ENCODE results near the gene PTEN.
"Not testable (repeated sequence)": the region's sequence is repeated elsewhere in the genome, so short reads cannot be mapped to it uniquely, and the experiment has no call there.

PTEN gene

DNA sequence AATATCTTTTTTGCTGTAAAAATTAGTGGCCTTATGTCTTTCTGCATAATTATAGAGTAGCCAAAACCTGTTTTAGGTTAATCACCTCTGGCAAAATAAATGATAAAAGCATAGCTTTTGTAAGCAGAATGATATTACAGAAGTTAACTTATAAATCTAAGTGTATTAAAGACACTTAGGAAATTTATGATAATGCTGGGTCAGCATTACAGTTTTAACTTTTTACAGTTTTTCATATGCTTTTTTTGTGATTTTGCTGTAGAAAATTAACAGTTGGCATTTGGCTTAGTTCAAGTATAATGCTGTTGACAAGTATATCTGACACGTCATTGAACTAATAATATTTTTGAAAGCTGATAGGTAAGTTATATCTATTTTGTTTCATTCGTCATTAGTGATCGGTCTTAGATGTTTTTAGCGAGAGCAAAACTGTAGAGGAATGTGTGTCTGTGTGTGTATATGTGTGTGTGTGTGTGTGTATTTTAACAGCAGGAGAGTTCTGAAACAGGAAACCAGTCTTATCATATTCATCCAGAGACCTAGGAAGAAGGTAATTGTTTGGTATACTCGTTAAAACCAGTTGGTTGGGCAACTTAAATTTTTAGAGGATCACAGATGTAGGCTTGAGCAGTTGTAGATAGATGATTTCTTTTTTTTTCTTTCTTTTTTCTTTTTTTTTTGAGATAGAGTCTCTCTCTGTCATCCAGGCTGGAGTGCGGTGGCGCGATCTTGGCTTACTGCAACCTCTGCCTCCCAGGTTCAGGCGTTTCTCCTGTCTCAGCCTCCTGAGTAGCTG lies 15.4 kb downstream of the PTEN start:
- H2BK120ac ChIP-seq (ENCODE audit: low read depth, low read length) = no peak overlapping the region
- no CpG with 5 or more reads among the region's 9 CpGs for WGBS (ENCODE audit: extremely low coverage, insufficient coverage, low lambda C conversion rate)
- no peak overlapping the region for H3K18ac ChIP-seq (ENCODE audit: low read length)
- peak; percentile 22 for DNase-seq
- H3K4me3 ChIP-seq (ENCODE audit: low read length) = no peak overlapping the region
- no peak overlapping the region for H3K4me2 ChIP-seq (ENCODE audit: low read length)
- no peaks in the 10 kb centered on the region for H3K79me2 ChIP-seq (ENCODE audit: control insufficient read depth, insufficient read depth, low read length)
- H2BK5ac ChIP-seq (ENCODE audit: low read length) = no peak overlapping the region
- no peak overlapping the region for H2BK15ac ChIP-seq (replicated peaks; ENCODE audit: low read depth)
- no peaks in the 10 kb centered on the region for H3K79me1 ChIP-seq (ENCODE audit: low read length)
- H4K8ac ChIP-seq (ENCODE audit: low read depth, low read length) = no peak overlapping the region
- no peak overlapping the region for H4K5ac ChIP-seq (ENCODE audit: low read length)
- no peaks in the 10 kb centered on the region for H3K4me1 ChIP-seq (ENCODE audit: control insufficient read depth, low read depth, low read length)
- H3K4ac ChIP-seq (ENCODE audit: low read depth, low read length) = no peak overlapping the region
- no peak overlapping the region for H2AK5ac ChIP-seq (ENCODE audit: low read length)
- H3K9ac ChIP-seq (ENCODE audit: low read length) = no peak overlapping the region
- H3K27me3 ChIP-seq (ENCODE audit: insufficient read depth, low read length, poor library complexity) = no peaks in the 10 kb centered on the region
- no peak overlapping the region for H3K56ac ChIP-seq (ENCODE audit: low read length)
- H3K36me3 ChIP-seq (ENCODE audit: control insufficient read depth, insufficient read depth, low read length) = no peaks in the 10 kb centered on the region
- no peak overlapping the region for H3K23ac ChIP-seq (ENCODE audit: low read length)
- H3K27ac ChIP-seq (ENCODE audit: low read depth, low read length) = no peak overlapping the region

DNA sequence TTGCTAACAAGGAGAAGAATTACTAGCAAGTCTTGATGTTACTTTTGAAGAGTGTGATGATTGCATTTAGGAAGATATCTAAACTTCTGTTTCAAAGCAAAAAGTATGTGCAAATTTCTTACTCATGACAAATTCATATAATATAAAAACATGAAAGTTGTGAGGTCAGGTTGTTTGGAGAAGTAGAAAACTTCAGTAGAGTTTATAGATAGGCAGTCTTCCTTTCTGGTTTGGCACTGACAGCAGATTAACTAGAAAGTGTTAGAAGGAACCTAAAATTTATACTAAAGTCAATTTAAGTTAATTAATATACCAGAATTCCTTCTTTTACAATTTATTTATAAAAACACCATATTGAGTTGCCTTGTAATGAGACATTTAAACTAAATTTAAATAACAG lies 16.9 kb downstream of the PTEN start:
- H3K4me1 ChIP-seq (ENCODE audit: control insufficient read depth, low read depth, low read length) = no peaks in the 10 kb centered on the region
- H3K56ac ChIP-seq (ENCODE audit: low read length) = no peak overlapping the region
- no peak overlapping the region for H3K27ac ChIP-seq (ENCODE audit: low read depth, low read length)
- H3K4me3 ChIP-seq (ENCODE audit: low read length) = no peak overlapping the region
- no peak overlapping the region for H2BK120ac ChIP-seq (ENCODE audit: low read depth, low read length)
- no peaks in the 10 kb centered on the region for H3K27me3 ChIP-seq (ENCODE audit: insufficient read depth, low read length, poor library complexity)
- no peaks in the 10 kb centered on the region for H3K36me3 ChIP-seq (ENCODE audit: control insufficient read depth, insufficient read depth, low read length)
- no peak overlapping the region for H3K4me2 ChIP-seq (ENCODE audit: low read length)
- H3K18ac ChIP-seq (ENCODE audit: low read length) = no peak overlapping the region
- H2BK15ac ChIP-seq (replicated peaks; ENCODE audit: low read depth) = no peak overlapping the region
- no peak for DNase-seq
- no peak overlapping the region for H2AK5ac ChIP-seq (ENCODE audit: low read length)
- H2BK5ac ChIP-seq (ENCODE audit: low read length) = no peak overlapping the region
- no peak overlapping the region for H4K5ac ChIP-seq (ENCODE audit: low read length)
- H3K23ac ChIP-seq (ENCODE audit: low read length) = no peak overlapping the region
- no peak overlapping the region for H3K4ac ChIP-seq (ENCODE audit: low read depth, low read length)
- H4K8ac ChIP-seq (ENCODE audit: low read depth, low read length) = no peak overlapping the region
- H3K79me1 ChIP-seq (ENCODE audit: low read length) = no peaks in the 10 kb centered on the region
- no peak overlapping the region for H3K9ac ChIP-seq (ENCODE audit: low read length)
- no peaks in the 10 kb centered on the region for H3K79me2 ChIP-seq (ENCODE audit: control insufficient read depth, insufficient read depth, low read length)

DNA sequence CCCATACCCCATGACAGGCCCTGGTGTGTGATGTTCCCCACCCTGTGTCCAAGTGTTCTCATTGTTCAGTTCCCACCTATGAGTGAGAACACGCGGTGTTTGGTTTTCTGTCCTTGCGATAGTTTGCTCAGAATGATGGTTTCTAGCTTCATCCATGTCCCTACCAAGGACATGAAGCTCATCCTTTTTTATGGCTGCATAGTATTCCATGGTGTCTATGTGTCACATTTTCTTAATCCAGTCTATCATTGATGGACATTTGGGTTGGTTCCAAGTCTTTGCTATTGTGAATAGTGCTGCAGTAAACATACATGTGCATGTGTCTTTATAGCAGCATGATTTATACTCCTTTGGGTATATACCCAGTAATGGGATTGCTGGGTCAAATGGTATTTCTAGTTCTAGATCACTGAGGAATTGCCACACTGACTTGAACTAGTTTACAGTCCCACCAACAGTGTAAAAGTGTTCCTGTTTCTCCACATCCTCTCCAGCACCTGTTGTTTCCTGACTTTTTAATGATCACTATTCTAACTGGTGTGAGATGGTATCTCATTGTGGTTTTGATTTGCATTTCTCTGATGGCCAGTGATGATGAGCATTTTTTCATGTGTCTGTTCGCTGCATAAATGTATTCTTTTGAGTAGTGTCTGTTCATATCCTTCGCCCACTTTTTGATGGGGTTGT lies 18.1 kb downstream of the PTEN start:
- H4K5ac ChIP-seq (ENCODE audit: low read length); H3K4ac ChIP-seq (ENCODE audit: low read depth, low read length); H4K8ac ChIP-seq (ENCODE audit: low read depth, low read length); H3K9ac ChIP-seq (ENCODE audit: low read length); H3K23ac ChIP-seq (ENCODE audit: low read length); H3K4me1 ChIP-seq (ENCODE audit: control insufficient read depth, low read depth, low read length); H3K27ac ChIP-seq (ENCODE audit: low read depth, low read length); H2BK5ac ChIP-seq (ENCODE audit: low read length); H3K4me3 ChIP-seq (ENCODE audit: low read length); H3K79me1 ChIP-seq (ENCODE audit: low read length); H3K56ac ChIP-seq (ENCODE audit: low read length); H2BK120ac ChIP-seq (ENCODE audit: low read depth, low read length); H2BK15ac ChIP-seq (replicated peaks; ENCODE audit: low read depth); DNase-seq; H3K79me2 ChIP-seq (ENCODE audit: control insufficient read depth, insufficient read depth, low read length); H3K4me2 ChIP-seq (ENCODE audit: low read length); H3K36me3 ChIP-seq (ENCODE audit: control insufficient read depth, insufficient read depth, low read length); H3K18ac ChIP-seq (ENCODE audit: low read length); H3K27me3 ChIP-seq (ENCODE audit: insufficient read depth, low read length, poor library complexity); H2AK5ac ChIP-seq (ENCODE audit: low read length): not testable (repeated sequence)
- no CpG with 5 or more reads among the region's 5 CpGs for WGBS (ENCODE audit: extremely low coverage, insufficient coverage, low lambda C conversion rate)

DNA sequence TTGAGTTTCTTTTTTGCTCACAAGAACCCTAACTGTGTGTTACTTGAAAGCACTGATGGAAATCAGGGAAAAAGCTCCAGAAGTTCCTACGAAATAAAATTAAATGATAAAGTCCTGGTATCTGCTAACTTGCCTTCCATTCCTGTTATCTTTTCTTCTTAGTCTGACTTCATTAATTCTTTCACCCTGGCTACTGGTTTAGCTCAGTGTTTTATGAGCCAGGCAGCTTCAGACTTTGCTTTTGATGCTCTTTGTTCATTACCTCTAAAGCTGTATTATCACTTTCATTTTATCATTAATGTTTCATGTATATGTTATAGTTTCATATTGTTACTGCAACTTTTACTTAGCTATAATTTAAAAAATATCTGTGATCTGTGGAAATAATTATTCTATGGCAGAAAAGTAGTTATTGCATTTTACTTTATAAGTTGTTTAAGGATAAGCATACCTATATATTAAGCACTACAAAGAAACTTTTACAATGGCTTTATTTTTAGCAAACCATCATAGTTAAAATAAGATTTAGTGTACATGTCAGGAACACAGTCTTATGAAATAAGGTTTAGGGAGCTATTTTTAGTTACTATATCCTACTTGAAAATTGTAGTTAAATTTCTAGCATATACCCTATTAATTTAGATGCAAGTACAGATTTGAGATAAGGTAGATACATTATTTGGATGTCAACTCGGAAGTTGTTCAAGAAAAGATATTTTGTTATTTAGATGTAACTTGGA lies 19.3 kb downstream of the PTEN start:
- H3K36me3 ChIP-seq (ENCODE audit: control insufficient read depth, insufficient read depth, low read length) = no peaks in the 10 kb centered on the region

DNA sequence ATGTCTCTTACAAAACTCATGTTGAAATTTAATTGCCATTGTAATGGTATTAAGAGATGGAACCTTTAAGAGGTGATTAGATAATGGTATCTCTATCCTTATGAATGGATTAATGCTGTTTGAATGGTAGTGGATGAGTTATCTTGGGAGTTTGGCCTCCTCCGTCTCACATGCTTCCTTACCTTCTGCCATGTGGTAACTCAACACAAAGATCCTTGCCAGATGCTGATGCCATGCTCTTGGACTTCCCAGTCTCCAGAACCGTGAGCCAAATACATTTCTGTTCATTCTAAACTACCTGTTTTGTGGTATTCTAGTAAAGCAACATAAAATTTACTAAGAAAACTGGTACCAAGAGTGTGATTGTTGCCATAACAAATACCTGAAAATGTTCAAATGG lies 23.2 kb downstream of the PTEN start:
- Histone ChIP-seq H3K23ac (ENCODE audit: low read length) (no peak overlapping the region), H3K9ac (ENCODE audit: low read length) (no peak overlapping the region), H2AK5ac (ENCODE audit: low read length) (no peak overlapping the region), H2BK120ac (ENCODE audit: low read depth, low read length) (no peak overlapping the region), H3K27ac (ENCODE audit: low read depth, low read length) (no peak overlapping the region), H4K8ac (ENCODE audit: low read depth, low read length) (no peak overlapping the region), H4K5ac (ENCODE audit: low read length) (no peak overlapping the region), H3K79me2 (ENCODE audit: control insufficient read depth, insufficient read depth, low read length) (peaks cover 13% of the 10 kb centered on the region), H3K27me3 (ENCODE audit: insufficient read depth, low read length, poor library complexity) (no peaks in the 10 kb centered on the region), H2BK5ac (ENCODE audit: low read length) (no peak overlapping the region), H3K36me3 (ENCODE audit: control insufficient read depth, insufficient read depth, low read length) (no peaks in the 10 kb centered on the region), H3K4me2 (ENCODE audit: low read length) (no peak overlapping the region), H3K18ac (ENCODE audit: low read length) (no peak overlapping the region), H3K4me1 (ENCODE audit: control insufficient read depth, low read depth, low read length) (no peaks in the 10 kb centered on the region), H2BK15ac (replicated peaks; ENCODE audit: low read depth) (no peak overlapping the region), H3K4me3 (ENCODE audit: low read length) (no peak overlapping the region), H3K56ac (ENCODE audit: low read length) (no peak overlapping the region), H3K79me1 (ENCODE audit: low read length) (peaks cover 14% of the 10 kb centered on the region), H3K4ac (ENCODE audit: low read depth, low read length) (no peak overlapping the region)
- WGBS (ENCODE audit: extremely low coverage, insufficient coverage, low lambda C conversion rate) = no CpG with 5 or more reads among the region's 2 CpGs
- no peak for DNase-seq

More for the DNA sequence above, 19.3 kb downstream of the PTEN start:
- no peak overlapping the region for H4K8ac ChIP-seq (ENCODE audit: low read depth, low read length)
- no CpG with 5 or more reads among the region's 2 CpGs for WGBS (ENCODE audit: extremely low coverage, insufficient coverage, low lambda C conversion rate)
- H3K79me2 ChIP-seq (ENCODE audit: control insufficient read depth, insufficient read depth, low read length) = peaks cover 6% of the 10 kb centered on the region
- H3K27me3 ChIP-seq (ENCODE audit: insufficient read depth, low read length, poor library complexity) = no peaks in the 10 kb centered on the region
- H3K4ac ChIP-seq (ENCODE audit: low read depth, low read length) = no peak overlapping the region
- H3K18ac ChIP-seq (ENCODE audit: low read length) = no peak overlapping the region
- H3K56ac ChIP-seq (ENCODE audit: low read length) = no peak overlapping the region
- peaks cover 7% of the 10 kb centered on the region for H3K79me1 ChIP-seq (ENCODE audit: low read length)
- H3K23ac ChIP-seq (ENCODE audit: low read length) = no peak overlapping the region
- no peak for DNase-seq
- H2BK120ac ChIP-seq (ENCODE audit: low read depth, low read length) = no peak overlapping the region
- no peaks in the 10 kb centered on the region for H3K4me1 ChIP-seq (ENCODE audit: control insufficient read depth, low read depth, low read length)
- no peak overlapping the region for H2BK5ac ChIP-seq (ENCODE audit: low read length)
- H3K9ac ChIP-seq (ENCODE audit: low read length) = no peak overlapping the region
- no peak overlapping the region for H2BK15ac ChIP-seq (replicated peaks; ENCODE audit: low read depth)
- no peak overlapping the region for H3K27ac ChIP-seq (ENCODE audit: low read depth, low read length)
- no peak overlapping the region for H3K4me3 ChIP-seq (ENCODE audit: low read length)
- no peak overlapping the region for H4K5ac ChIP-seq (ENCODE audit: low read length)
- no peak overlapping the region for H3K4me2 ChIP-seq (ENCODE audit: low read length)
- no peak overlapping the region for H2AK5ac ChIP-seq (ENCODE audit: low read length)
